ENCODE measurements around the gene ZHX3.

ZHX3 gene

DNA sequence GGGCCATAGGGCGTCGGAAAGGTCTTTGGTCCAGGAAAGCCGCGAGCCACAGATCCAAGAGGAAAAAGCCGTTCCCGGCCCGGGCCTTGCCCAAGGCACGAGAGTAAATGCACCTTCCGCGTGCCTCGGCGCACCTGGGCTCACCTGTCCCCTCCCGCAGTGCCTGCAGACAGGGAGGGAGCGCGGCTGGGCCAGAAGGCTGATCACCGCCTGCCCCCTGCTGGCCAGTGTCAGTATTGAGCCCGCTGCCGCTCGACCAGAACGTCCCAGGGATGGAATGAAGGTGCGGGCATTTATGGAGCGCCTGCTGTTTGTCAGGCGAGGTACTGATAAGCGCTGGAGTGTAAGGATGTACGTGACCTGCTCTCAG lies 22.4 kb upstream of the ZHX3 start:
- Histone ChIP-seq H3K9me3 (ENCODE audit: control insufficient read depth, low read length) (no peaks in the 10 kb centered on the region), H3K36me3 (ENCODE audit: control insufficient read depth, insufficient read depth, low read length) (no peaks in the 10 kb centered on the region), H3K4me1 (peaks cover 6% of the 10 kb centered on the region), H3K27ac (peak overlapping the region; percentile 17), H2AFZ (peak overlapping the region; percentile 80), H3K9ac (no peak overlapping the region), H3K27me3 (ENCODE audit: control insufficient read depth, insufficient read depth, low read length) (no peaks in the 10 kb centered on the region), H3K4me2 (ENCODE audit: low read length) (peak overlapping the region; percentile 57), H3K79me2 (no peaks in the 10 kb centered on the region), H3K4me3 (ENCODE audit: low read depth, low read length) (peak overlapping the region; percentile 46)
- TF ChIP-seq CTCF (IDR thresholded peaks at IDR 0.05), result peak; percentile 100

DNA sequence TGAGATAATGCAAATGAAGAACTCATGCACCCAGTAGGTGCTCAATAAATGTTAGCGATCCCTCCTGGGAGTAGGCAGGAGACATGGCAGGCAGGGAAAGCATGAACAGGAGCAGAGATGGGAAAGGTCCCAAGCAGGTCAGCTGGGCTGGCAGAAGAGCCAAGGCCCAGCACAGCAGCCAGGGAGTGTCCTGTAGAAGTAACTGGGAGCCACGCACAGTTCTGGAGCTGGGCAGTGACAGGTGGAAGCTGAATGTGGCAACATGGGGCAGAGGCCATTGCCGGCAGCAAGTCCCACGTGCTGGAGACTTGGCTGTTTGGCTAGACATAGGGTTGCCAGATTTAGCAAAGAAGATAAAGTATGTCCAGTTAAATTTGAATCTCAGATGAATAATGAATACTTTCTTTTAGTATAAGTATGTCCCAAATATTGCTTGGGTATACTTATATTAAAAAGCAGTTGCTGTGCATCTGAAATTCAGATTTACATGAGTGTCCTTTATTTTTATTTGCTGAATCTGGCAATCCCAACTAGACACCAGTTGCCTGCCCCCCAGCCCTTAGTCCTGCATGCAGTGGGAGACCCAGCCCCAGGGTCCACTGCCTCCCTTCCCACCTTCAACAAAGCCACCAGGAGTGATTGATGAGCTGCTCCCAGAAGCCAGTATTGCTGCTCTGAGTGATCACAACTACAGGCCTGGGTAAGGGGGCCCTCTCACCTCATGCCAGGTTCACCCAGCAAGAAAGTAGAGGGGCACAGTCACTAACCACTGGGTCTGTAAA lies 19.4 kb upstream of the ZHX3 start:
- Histone ChIP-seq H3K27me3 (ENCODE audit: control insufficient read depth, insufficient read depth, low read length) (no peaks in the 10 kb centered on the region), H3K79me2 (no peaks in the 10 kb centered on the region), H3K27ac (no peak overlapping the region), H2AFZ (no peak overlapping the region), H3K4me1 (peaks cover 6% of the 10 kb centered on the region), H3K9me3 (ENCODE audit: control insufficient read depth, low read length) (no peaks in the 10 kb centered on the region), H3K4me2 (ENCODE audit: low read length) (no peak overlapping the region), H3K36me3 (ENCODE audit: control insufficient read depth, insufficient read depth, low read length) (no peaks in the 10 kb centered on the region), H3K9ac (no peak overlapping the region), H3K4me3 (ENCODE audit: low read depth, low read length) (no peak overlapping the region)
- TF ChIP-seq CTCF (IDR thresholded peaks at IDR 0.05), result no peak

- H3K4me1 ChIP-seq, result no peaks in the 10 kb centered on the region
- no peaks in the 10 kb centered on the region for H3K27me3 ChIP-seq (ENCODE audit: control insufficient read depth, insufficient read depth, low read length)
- H3K79me2 ChIP-seq, result no peaks in the 10 kb centered on the region
- no peak overlapping the region for H3K9ac ChIP-seq
- TF ChIP-seq CTCF (IDR thresholded peaks at IDR 0.05), result no peak
- H3K9me3 ChIP-seq (ENCODE audit: control insufficient read depth, low read length), result no peaks in the 10 kb centered on the region
- no peak overlapping the region for H3K4me3 ChIP-seq (ENCODE audit: low read depth, low read length)
- H3K27ac ChIP-seq, result peak overlapping the region; percentile 39
- no peak overlapping the region for H3K4me2 ChIP-seq (ENCODE audit: low read length)
- H3K36me3 ChIP-seq (ENCODE audit: control insufficient read depth, insufficient read depth, low read length), result no peaks in the 10 kb centered on the region
- no peak overlapping the region for H2AFZ ChIP-seq
Measured at GRCh38 chr20:41335591-41335990, 18.1 kb upstream of the ZHX3 start.

DNA sequence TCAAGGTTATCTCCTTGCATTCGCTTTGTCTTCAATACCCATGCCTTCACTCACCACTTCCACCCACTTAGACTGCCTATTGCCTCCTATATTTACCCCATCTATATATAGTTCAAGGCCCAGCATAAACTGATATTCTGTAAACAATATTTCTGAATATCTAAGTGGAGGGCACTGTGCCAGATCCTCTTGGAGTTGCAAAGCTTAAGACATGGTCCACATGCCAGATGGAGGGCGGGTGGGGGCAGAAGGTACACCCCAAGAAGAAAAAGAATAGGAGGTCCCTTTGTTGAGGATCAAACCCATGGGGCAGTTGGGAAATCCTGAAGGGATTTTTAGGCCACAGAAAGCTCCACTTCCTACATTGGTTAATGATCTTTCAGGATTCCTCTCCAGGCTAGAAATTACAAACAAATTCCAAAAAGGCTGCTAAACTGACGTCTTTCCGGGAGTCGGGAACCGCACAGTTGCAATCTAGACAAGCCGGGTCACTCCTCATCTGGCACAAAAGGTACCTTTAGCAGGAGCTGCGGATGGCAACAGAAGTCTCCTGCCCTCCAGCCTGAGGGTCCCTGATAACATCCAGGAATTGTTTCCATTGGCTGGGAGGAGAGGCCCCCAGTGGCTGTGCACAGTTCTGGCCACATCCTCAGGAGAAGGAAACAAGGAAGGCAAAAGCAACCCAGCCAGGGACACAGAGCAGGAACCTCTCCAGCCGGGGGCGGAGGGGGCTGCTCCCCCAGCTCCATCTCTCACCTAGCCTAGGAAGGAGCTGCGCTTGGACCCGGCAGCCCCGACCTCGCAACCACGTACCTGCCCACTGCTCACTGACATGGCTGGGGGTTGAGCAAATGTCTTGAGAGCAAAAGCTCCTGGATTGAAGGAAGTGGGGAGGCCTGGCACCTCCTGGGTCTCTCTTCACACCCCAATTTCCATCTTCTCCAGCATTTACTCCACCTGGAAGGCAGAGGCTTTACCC lies 17.2 kb upstream of the ZHX3 start:
- H3K4me1 ChIP-seq, result no peaks in the 10 kb centered on the region
- no peak overlapping the region for H3K4me3 ChIP-seq (ENCODE audit: low read depth, low read length)
- no peaks in the 10 kb centered on the region for H3K9me3 ChIP-seq (ENCODE audit: control insufficient read depth, low read length)
- H3K36me3 ChIP-seq (ENCODE audit: control insufficient read depth, insufficient read depth, low read length), result no peaks in the 10 kb centered on the region
- peak overlapping the region; percentile 71 for H3K27ac ChIP-seq
- H2AFZ ChIP-seq, result no peak overlapping the region
- no peaks in the 10 kb centered on the region for H3K27me3 ChIP-seq (ENCODE audit: control insufficient read depth, insufficient read depth, low read length)
- no peaks in the 10 kb centered on the region for H3K79me2 ChIP-seq
- no peak overlapping the region for H3K4me2 ChIP-seq (ENCODE audit: low read length)
- H3K9ac ChIP-seq, result no peak overlapping the region
- no peak for TF ChIP-seq CTCF (IDR thresholded peaks at IDR 0.05)
